NB4 (cell line): ENCODE data around the gene P3H3.

Experiments used
- DNase-seq: peaks from one replicate; pipeline ENCODE4 v3.0.0; 2010; ENCODE audit warnings: low read depth
- H3K4me3 ChIP-seq: one replicate; pipeline ENCODE4 v1.5.1; 2011; ENCODE audit warnings: mild to moderate bottlenecking, low read depth, low read length, moderate library complexity
- MAX ChIP-seq: IDR thresholded peaks from 2 replicates; pipeline ENCODE4 v1.6.1; 2011; ENCODE audit warnings: low read depth, low read length
- MYC ChIP-seq: IDR thresholded peaks from 2 replicates; pipeline ENCODE4 v1.6.1; 2011; ENCODE audit warnings: low read depth, low read length
- POLR2A ChIP-seq: IDR thresholded peaks from 2 replicates; pipeline ENCODE4 v1.6.1; 2011; ENCODE audit warnings: mild to moderate bottlenecking; ENCODE audit not compliant: insufficient read length; ENCODE audit errors: extremely low read depth
- TF ChIP-seq, protein P1 (sequence below): IDR thresholded peaks from one replicate; pipeline ENCODE4 v1.5.1; 2012; ENCODE audit warnings: low read depth, low read length

Gene P3H3

DNA sequence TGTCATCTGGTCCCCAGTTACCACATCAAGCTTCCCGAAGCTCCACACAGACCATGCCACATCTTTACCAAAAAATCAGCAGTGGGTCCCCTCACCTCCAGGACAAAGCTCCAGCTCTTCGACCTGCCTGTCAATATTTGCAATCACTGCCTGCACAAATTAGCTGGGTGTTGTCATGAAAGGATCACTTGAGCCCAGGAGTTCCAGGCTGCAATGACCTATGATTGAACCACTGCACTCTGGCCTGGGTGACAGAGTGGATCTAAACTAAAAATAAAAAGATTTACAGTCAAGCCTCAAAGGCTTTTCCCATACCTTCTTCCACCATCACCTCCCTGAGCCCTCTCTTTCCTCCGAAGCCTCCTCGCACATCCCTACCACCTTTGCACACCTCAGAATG is 31.6 kb upstream of the P3H3 start:
- H3K4me3 ChIP-seq: no peak overlapping the region
- no peak for TF ChIP-seq MYC
- no peak for DNase-seq

DNA sequence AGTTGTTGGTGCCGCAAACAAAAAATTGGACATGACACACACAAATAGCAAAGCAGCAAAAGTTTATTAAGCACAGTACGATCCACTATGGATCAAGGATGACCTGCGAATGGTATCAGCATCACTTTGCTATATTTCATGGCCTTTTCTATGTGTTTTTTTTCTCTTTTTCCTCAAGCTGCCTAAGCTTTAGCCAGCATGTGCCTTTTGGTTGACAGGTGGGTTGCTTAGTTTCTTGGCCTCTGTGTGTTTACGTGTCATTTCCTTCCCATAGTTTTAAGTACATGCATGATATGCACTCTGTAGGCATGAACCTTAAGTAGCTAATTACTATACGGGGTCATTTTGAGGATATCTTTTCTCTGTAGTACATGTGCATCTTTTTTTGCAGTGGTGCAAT is 29.1 kb upstream of the P3H3 start:
- no peak for DNase-seq
- TF ChIP-seq MYC (no peak), MAX (no peak), POLR2A (no peak)
- TF ChIP-seq, protein P1, sequence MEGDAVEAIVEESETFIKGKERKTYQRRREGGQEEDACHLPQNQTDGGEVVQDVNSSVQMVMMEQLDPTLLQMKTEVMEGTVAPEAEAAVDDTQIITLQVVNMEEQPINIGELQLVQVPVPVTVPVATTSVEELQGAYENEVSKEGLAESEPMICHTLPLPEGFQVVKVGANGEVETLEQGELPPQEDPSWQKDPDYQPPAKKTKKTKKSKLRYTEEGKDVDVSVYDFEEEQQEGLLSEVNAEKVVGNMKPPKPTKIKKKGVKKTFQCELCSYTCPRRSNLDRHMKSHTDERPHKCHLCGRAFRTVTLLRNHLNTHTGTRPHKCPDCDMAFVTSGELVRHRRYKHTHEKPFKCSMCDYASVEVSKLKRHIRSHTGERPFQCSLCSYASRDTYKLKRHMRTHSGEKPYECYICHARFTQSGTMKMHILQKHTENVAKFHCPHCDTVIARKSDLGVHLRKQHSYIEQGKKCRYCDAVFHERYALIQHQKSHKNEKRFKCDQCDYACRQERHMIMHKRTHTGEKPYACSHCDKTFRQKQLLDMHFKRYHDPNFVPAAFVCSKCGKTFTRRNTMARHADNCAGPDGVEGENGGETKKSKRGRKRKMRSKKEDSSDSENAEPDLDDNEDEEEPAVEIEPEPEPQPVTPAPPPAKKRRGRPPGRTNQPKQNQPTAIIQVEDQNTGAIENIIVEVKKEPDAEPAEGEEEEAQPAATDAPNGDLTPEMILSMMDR: no peak
- H3K4me3 ChIP-seq: no peak overlapping the region

DNA sequence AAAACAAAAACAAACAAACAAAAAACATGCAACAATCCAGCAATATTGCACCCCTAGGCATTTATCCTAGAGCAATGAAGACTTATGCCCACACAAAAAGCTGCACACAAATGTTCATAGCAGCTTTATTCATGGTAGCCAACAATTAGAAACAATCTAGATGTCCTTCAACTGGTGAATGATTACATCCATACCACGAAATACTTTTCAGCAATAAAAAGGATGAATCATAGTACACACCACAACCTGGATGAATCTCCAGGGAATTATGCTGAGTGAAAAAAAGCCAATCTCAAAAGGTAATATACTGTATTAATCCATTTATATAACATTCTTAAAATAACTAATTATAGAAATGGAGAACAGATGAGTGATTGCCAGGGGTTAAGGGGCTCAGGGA is 21.0 kb upstream of the P3H3 start:
- no peak for DNase-seq
- TF ChIP-seq MAX (no peak), MYC (no peak)
- TF ChIP-seq, protein P1: no peak
- H3K4me3 ChIP-seq: no peak overlapping the region

DNA sequence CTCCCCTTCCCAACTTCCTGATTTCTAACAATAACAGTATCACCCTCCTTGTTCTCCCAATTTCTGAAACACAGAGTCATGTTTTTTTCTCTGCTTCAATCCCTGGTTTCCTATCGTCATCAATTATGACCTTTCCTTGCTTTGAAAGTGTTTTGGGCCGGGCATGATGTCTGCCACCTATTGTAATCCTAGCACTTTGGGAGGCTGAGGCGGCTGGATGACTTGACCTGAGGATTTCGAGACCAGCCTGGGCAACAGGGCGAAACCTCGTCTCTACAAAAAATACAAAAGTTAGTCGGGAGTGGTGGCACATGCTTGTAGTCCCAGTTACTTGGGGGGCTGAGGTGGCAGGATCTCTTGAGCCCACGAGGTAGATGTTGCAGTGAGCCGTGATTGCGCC is 19.2 kb upstream of the P3H3 start:
- TF ChIP-seq, protein P1: no peak
- TF ChIP-seq MYC: no peak
- TF ChIP-seq MAX: no peak
- no peak for TF ChIP-seq POLR2A
- H3K4me3 ChIP-seq: no peak overlapping the region
- DNase-seq: no peak

GRCh38 chr12:6810758-6811157 is 17.4 kb upstream of the P3H3 start:
- H3K4me3 ChIP-seq: no peak overlapping the region
- TF ChIP-seq POLR2A (no peak), MYC (no peak), MAX (no peak)
- TF ChIP-seq, protein P1: no peak
- DNase-seq: no peak

DNA sequence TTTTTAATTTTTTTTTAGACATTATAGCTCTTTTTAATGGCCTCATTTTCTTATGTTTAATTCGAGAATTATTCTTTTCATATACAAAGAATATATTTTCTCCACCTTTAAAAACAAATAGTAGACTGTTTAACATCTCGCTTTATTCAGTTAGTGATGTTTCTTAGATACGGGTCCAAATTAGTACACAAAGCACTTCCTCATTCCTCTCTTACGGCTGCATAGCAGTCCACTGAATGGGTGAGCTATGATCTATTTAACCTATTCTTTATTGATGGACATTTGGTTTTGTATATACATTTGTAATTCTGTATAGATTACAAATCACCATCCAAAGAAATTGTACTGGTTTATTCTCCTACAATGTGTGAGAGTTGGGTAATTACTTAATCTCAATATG is 14.8 kb upstream of the P3H3 start:
- DNase-seq: no peak
- H3K4me3 ChIP-seq: no peak overlapping the region
- no peak for TF ChIP-seq MYC
- TF ChIP-seq, protein P1: no peak
- no peak for TF ChIP-seq POLR2A
- no peak for TF ChIP-seq MAX
